ENCODE measurements around the gene ADD3.
"Not testable (repeated sequence)": the region's sequence is repeated elsewhere in the genome, so short reads cannot be mapped to it uniquely, and the experiment has no call there.

Gene ADD3

GRCh38 chr10:110134917-110135316 is 127.1 kb downstream of the ADD3 start:
- no peaks in the 10 kb centered on the region for H4K20me1 ChIP-seq (ENCODE audit: insufficient read depth, low read length)
- no peak overlapping the region for H3K4me2 ChIP-seq (ENCODE audit: insufficient read depth, low read length)
- H3K4me1 ChIP-seq (ENCODE audit: insufficient read depth, low read length), result peaks cover 3% of the 10 kb centered on the region
- TF ChIP-seq EZH2 (IDR thresholded peaks at IDR 0.05; ENCODE audit: borderline replicate concordance, low read depth, low read length, severe bottlenecking) (no peak), CTCF (IDR thresholded peaks at IDR 0.05; ENCODE audit: borderline replicate concordance, extremely low read depth, low read length, poor library complexity, severe bottlenecking) (no peak)
- no peak overlapping the region for H3K4me3 ChIP-seq (ENCODE audit: low read depth in 1 of 2, low read length in 2 of 2)
- H3K79me2 ChIP-seq (ENCODE audit: insufficient read depth, low read length), result no peaks in the 10 kb centered on the region
- DNase-seq (no peak), ATAC-seq (ENCODE audit: insufficient read depth, low read depth) (no peak)
- no peaks in the 10 kb centered on the region for H3K9me3 ChIP-seq (ENCODE audit: insufficient read depth, low read length, severe bottlenecking)
- no peak overlapping the region for H3K9ac ChIP-seq (ENCODE audit: low read depth, low read length)
- no peak overlapping the region for H3K27ac ChIP-seq (ENCODE audit: low read length)
- H3K27me3 ChIP-seq (ENCODE audit: insufficient read depth, low read length, poor library complexity), result no peaks in the 10 kb centered on the region
- H3K36me3 ChIP-seq (ENCODE audit: insufficient read depth, low read length), result peaks cover 27% of the 10 kb centered on the region
- H2AFZ ChIP-seq (ENCODE audit: low read depth, low read length), result no peak overlapping the region

DNA sequence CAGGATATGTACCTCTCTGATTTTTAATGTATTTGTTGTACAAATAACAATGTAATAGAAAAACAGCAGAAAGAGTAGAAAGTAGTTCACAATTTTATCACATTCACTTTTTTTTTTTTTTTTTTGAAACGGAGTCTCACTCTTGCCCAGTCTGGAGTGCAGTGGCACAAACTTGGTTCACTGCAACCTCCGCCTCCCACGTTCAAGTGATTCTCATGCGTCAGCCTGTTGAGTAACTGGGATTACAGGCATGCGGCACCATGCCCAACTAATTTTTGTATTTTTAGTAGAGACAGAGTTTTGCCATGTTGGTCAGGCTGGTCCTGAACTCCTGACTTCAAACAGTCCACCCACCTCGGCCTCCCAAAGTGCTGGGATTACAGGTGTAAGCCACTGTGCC is 128.1 kb downstream of the ADD3 start:
- not testable (repeated sequence) for DNase-seq; H2AFZ ChIP-seq (ENCODE audit: low read depth, low read length); H3K9me3 ChIP-seq (ENCODE audit: insufficient read depth, low read length, severe bottlenecking); H3K27me3 ChIP-seq (ENCODE audit: insufficient read depth, low read length, poor library complexity); H4K20me1 ChIP-seq (ENCODE audit: insufficient read depth, low read length); H3K4me2 ChIP-seq (ENCODE audit: insufficient read depth, low read length); H3K79me2 ChIP-seq (ENCODE audit: insufficient read depth, low read length); H3K4me3 ChIP-seq (ENCODE audit: low read depth in 1 of 2, low read length in 2 of 2); H3K9ac ChIP-seq (ENCODE audit: low read depth, low read length); ATAC-seq (ENCODE audit: insufficient read depth, low read depth); H3K4me1 ChIP-seq (ENCODE audit: insufficient read depth, low read length); H3K27ac ChIP-seq (ENCODE audit: low read length)
- peaks cover 20% of the 10 kb centered on the region for H3K36me3 ChIP-seq (ENCODE audit: insufficient read depth, low read length)

- H4K20me1 ChIP-seq (ENCODE audit: insufficient read depth, low read length), result no peaks in the 10 kb centered on the region
- no peak overlapping the region for H3K27ac ChIP-seq (ENCODE audit: low read length)
- H3K9me3 ChIP-seq (ENCODE audit: insufficient read depth, low read length, severe bottlenecking), result no peaks in the 10 kb centered on the region
- H3K79me2 ChIP-seq (ENCODE audit: insufficient read depth, low read length), result no peaks in the 10 kb centered on the region
- no peaks in the 10 kb centered on the region for H3K27me3 ChIP-seq (ENCODE audit: insufficient read depth, low read length, poor library complexity)
- TF ChIP-seq CTCF (IDR thresholded peaks at IDR 0.05; ENCODE audit: borderline replicate concordance, extremely low read depth, low read length, poor library complexity, severe bottlenecking) (peak; percentile 80), EZH2 (IDR thresholded peaks at IDR 0.05; ENCODE audit: borderline replicate concordance, low read depth, low read length, severe bottlenecking) (no peak)
- ATAC-seq (ENCODE audit: insufficient read depth, low read depth) (peak; percentile 78), DNase-seq (no peak)
- H3K9ac ChIP-seq (ENCODE audit: low read depth, low read length), result no peak overlapping the region
- peak overlapping the region; percentile 58 for H2AFZ ChIP-seq (ENCODE audit: low read depth, low read length)
- H3K4me1 ChIP-seq (ENCODE audit: insufficient read depth, low read length), result peaks cover 3% of the 10 kb centered on the region
- peaks cover 7% of the 10 kb centered on the region for H3K36me3 ChIP-seq (ENCODE audit: insufficient read depth, low read length)
- no peak overlapping the region for H3K4me3 ChIP-seq (ENCODE audit: low read depth in 1 of 2, low read length in 2 of 2)
- H3K4me2 ChIP-seq (ENCODE audit: insufficient read depth, low read length), result no peak overlapping the region
Measured at GRCh38 chr10:110137142-110137545, 129.4 kb downstream of the ADD3 start.

- Histone ChIP-seq H3K9ac (ENCODE audit: low read depth, low read length) (no peak overlapping the region), H4K20me1 (ENCODE audit: insufficient read depth, low read length) (no peaks in the 10 kb centered on the region), H3K27ac (ENCODE audit: low read length) (no peak overlapping the region), H2AFZ (ENCODE audit: low read depth, low read length) (no peak overlapping the region), H3K27me3 (ENCODE audit: insufficient read depth, low read length, poor library complexity) (no peaks in the 10 kb centered on the region), H3K9me3 (ENCODE audit: insufficient read depth, low read length, severe bottlenecking) (no peaks in the 10 kb centered on the region), H3K36me3 (ENCODE audit: insufficient read depth, low read length) (peaks cover under 1% of the 10 kb centered on the region; the same call in 1 of the 2 replicates), H3K79me2 (ENCODE audit: insufficient read depth, low read length) (no peaks in the 10 kb centered on the region), H3K4me3 (ENCODE audit: low read depth in 1 of 2, low read length in 2 of 2) (no peak overlapping the region), H3K4me1 (ENCODE audit: insufficient read depth, low read length) (peaks cover 3% of the 10 kb centered on the region), H3K4me2 (ENCODE audit: insufficient read depth, low read length) (no peak overlapping the region)
- ATAC-seq (ENCODE audit: insufficient read depth, low read depth) (peak; percentile 52; the same call in 2 of the 3 replicates), DNase-seq (no peak)
- TF ChIP-seq CTCF (IDR thresholded peaks at IDR 0.05; ENCODE audit: borderline replicate concordance, extremely low read depth, low read length, poor library complexity, severe bottlenecking), result peak; percentile 68
- no peak for TF ChIP-seq EZH2 (IDR thresholded peaks at IDR 0.05; ENCODE audit: borderline replicate concordance, low read depth, low read length, severe bottlenecking)
Measured at GRCh38 chr10:110138197-110138812, 130.5 kb downstream of the ADD3 start.

Measured in DND-41 (cell line).